ENCODE results near the gene LSAMP. TPM values are rescaled to one million over a fixed set of nuclear protein-coding genes. Genes with fewer than 3 reads are reported as not detected.

The LSAMP gene
- total RNA-seq, 1 experiment from 2014 or later, result 0.90 TPM

DNA sequence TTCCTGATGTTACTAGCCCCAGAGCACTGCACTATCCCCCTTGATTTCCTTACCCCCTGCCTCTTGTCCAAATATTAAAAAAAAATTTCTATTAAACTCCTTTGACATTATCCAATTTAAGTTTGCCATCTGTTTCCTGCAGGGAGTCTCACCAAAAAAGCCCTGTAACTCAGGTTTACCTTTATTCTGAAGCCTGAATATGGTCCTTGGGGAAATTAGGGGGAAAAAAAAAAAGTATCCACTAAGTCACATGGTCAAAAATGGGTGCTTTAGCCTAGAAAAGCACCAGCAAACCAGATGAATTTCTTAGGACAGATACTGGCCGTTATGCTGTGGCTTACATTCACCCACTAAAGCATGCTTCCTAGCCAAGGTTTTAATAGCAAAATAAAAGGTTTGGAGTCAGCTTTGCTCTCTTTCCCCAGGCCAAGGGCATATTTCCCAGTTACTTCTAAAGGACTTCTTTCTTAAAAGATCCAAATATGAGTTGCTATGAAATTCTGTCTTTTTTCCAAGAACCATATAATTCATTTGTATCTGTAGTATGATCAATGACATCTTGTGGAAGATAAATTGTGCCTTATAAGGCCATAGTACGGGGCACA is 394.9 kb downstream of the LSAMP start:
- TF ChIP-seq, protein P1, sequence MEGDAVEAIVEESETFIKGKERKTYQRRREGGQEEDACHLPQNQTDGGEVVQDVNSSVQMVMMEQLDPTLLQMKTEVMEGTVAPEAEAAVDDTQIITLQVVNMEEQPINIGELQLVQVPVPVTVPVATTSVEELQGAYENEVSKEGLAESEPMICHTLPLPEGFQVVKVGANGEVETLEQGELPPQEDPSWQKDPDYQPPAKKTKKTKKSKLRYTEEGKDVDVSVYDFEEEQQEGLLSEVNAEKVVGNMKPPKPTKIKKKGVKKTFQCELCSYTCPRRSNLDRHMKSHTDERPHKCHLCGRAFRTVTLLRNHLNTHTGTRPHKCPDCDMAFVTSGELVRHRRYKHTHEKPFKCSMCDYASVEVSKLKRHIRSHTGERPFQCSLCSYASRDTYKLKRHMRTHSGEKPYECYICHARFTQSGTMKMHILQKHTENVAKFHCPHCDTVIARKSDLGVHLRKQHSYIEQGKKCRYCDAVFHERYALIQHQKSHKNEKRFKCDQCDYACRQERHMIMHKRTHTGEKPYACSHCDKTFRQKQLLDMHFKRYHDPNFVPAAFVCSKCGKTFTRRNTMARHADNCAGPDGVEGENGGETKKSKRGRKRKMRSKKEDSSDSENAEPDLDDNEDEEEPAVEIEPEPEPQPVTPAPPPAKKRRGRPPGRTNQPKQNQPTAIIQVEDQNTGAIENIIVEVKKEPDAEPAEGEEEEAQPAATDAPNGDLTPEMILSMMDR (conservative IDR thresholded peaks at IDR 0.05), result no peak
- no CpG with 5 or more reads among the region's 2 CpGs for WGBS (ENCODE audit: extremely low coverage, insufficient read length, low lambda C conversion rate)
- no peak overlapping the region for H3K27ac Mint-ChIP-seq

More for the DNA sequence above, 394.9 kb downstream of the LSAMP start:
- Histone ChIP-seq H3K79me2 (ENCODE audit: insufficient read depth, low read length) (no peaks in the 10 kb centered on the region), H3K14ac (ENCODE audit: insufficient read depth, low read length) (no peak overlapping the region), H2AK5ac (ENCODE audit: insufficient read length, low read length) (no peak overlapping the region), H3T11ph (ENCODE audit: low read length) (no peak overlapping the region), H4K8ac (replicated peaks; ENCODE audit: insufficient read length, low read depth, low read length) (no peak overlapping the region), H4K5ac (ENCODE audit: insufficient read length, low read depth, low read length) (no peak overlapping the region), H2BK15ac (ENCODE audit: low read depth, low read length) (no peak overlapping the region), H3K18ac (ENCODE audit: insufficient read length, low read depth, low read length) (no peak overlapping the region), H4K20me1 (ENCODE audit: control insufficient read depth, insufficient read depth, insufficient read length) (no peaks in the 10 kb centered on the region), H2AFZ (ENCODE audit: low read length) (no peak overlapping the region), H3K4me2 (ENCODE audit: insufficient read depth, insufficient read length, low read length) (no peak overlapping the region), H3K27ac (ENCODE audit: insufficient read length, low read depth, low read length) (no peak overlapping the region), H2BK5ac (ENCODE audit: insufficient read length, low read length) (no peak overlapping the region), H4K91ac (ENCODE audit: insufficient read length, low read depth, low read length) (no peak overlapping the region), H2BK120ac (ENCODE audit: low read depth, low read length, poor library complexity, severe bottlenecking) (no peak overlapping the region), H2BK20ac (ENCODE audit: low read depth, low read length, poor library complexity, severe bottlenecking) (no peak overlapping the region), H3K56ac (ENCODE audit: insufficient read length, low read depth, low read length) (no peak overlapping the region), H2BK12ac (ENCODE audit: insufficient read length, low read depth, low read length) (no peak overlapping the region), H3K9me3 (ENCODE audit: control insufficient read depth, low read depth, low read length) (no peaks in the 10 kb centered on the region), H3K4ac (ENCODE audit: low read depth, low read length) (no peak overlapping the region), H3K4me1 (ENCODE audit: insufficient read depth, low read length) (no peaks in the 10 kb centered on the region), H3K9ac (ENCODE audit: extremely low read depth, insufficient read length, low read length) (no peak overlapping the region), H3K79me1 (ENCODE audit: insufficient read depth, low read depth, low read length, poor library complexity, severe bottlenecking) (no peaks in the 10 kb centered on the region), H3K23ac (ENCODE audit: insufficient read length, low read depth, low read length) (no peak overlapping the region), H3K27me3 (ENCODE audit: insufficient read depth, low read length) (no peaks in the 10 kb centered on the region), H3K23me2 (ENCODE audit: insufficient read length, low read depth, low read length, poor library complexity, severe bottlenecking) (no peaks in the 10 kb centered on the region)
- no peak overlapping the region for H3K4me3 Mint-ChIP-seq
- peaks cover 6 to 17% of the 10 kb centered on the region in 2 experiments; a peak in 3 of 4 replicates for H3K4me1 Mint-ChIP-seq
- DNase-seq, result no peak
- no peaks in the 10 kb centered on the region for H3K36me3 Mint-ChIP-seq (ENCODE audit: insufficient read depth in 1 of 3, low read depth in 3 of 3)
- no peaks in the 10 kb centered on the region for H3K9me3 Mint-ChIP-seq
- H3K27me3 Mint-ChIP-seq (ENCODE audit: low read depth), result no peaks in the 10 kb centered on the region
